Endothelial cell of umbilical vein (primary cell): ENCODE results near the gene SUPT3H. TPM values are rescaled to one million over a fixed set of nuclear protein-coding genes. Genes with fewer than 3 reads are reported as not detected.

Experiments used
- BruUV-seq: library from RNA; stranded (reverse); fragments of 400-500 nt; replicated peaks from 2 replicates; lab custom pipeline; 2021; lab: Mats Ljungman, UMichigan
- CTCF ChIA-PET: fragments of 300-600, 350-600 bp; sonication (Branson Sonifier 250); formaldehyde crosslinking; loops from one replicate; lab custom pipeline; 2021; ENCODE audit warnings: antibody characterized with exemption, inconsistent platforms; lab: Charles Lee
- POLR2A ChIA-PET: fragments of 300-600, 350-600 bp; sonication (Branson Sonifier 250); formaldehyde crosslinking; loops from one replicate; lab custom pipeline; 2021; ENCODE audit warnings: antibody characterized with exemption, inconsistent platforms; lab: Charles Lee
- DNase-seq: peaks from one replicate; pipeline ENCODE4 v3.0.0-alpha.2; 2011; ENCODE audit warnings: low read depth, low spot score
- FAIRE-seq: peaks from 2 replicates; lab custom pipeline; 2011; peaks lifted over from hg19 to GRCh38; lab: Jason Lieb, UNC
- H2AFZ ChIP-seq: 2 replicates; pipeline ENCODE4 v1.6.0; 2012; ENCODE audit warnings: low read depth, low read length, control low read depth, inconsistent platforms
- H3K27ac ChIP-seq: 2 replicates; pipeline ENCODE4 v1.5.1; 2011; ENCODE audit warnings: low read depth, mild to moderate bottlenecking, control low read depth, low read length, moderate library complexity; ENCODE audit not compliant: insufficient read depth
- H3K27me3 ChIP-seq, 2 experiments: 2 replicates each; pipeline versions ENCODE4 v1.6.0 to v1.6.1; 2011; ENCODE audit warnings: low read length in 2 of 2, mixed read lengths in 1 of 2; ENCODE audit not compliant: control insufficient read depth in 2 of 2, insufficient read depth in 2 of 2
- H3K36me3 ChIP-seq, 2 experiments: 2 replicates in 1 of 2; 3 replicates in 1 of 2; pipeline ENCODE4 v1.5.1; 2011; ENCODE audit warnings: low read length in 2 of 2, mild to moderate bottlenecking in 1 of 2, moderate library complexity in 1 of 2; ENCODE audit not compliant: control insufficient read depth in 2 of 2, insufficient read depth in 2 of 2; ENCODE audit errors: extremely low read depth in 1 of 2
- H3K4me1 ChIP-seq: 3 replicates; pipeline ENCODE4 v1.5.1; 2011; ENCODE audit warnings: mild to moderate bottlenecking, low read length; ENCODE audit not compliant: control insufficient read depth, insufficient read depth; ENCODE audit errors: extremely low read depth
- H3K4me2 ChIP-seq: 2 replicates; pipeline ENCODE4 v1.6.1; 2011; ENCODE audit warnings: low read length, control low read depth, mixed read lengths; ENCODE audit not compliant: insufficient read depth
- H3K4me3 ChIP-seq, 3 experiments: fragments of 200-600 bp in 1 of 3; sonication (generic), shearing (Covaris generic) in 1 of 3; replicated peaks in 1 of 3; 2 replicates each; pipeline ENCODE4 v1.5.1; 2011 to 2016; ENCODE audit warnings: control low read depth in 3 of 3, low read length in 3 of 3, mild to moderate bottlenecking in 2 of 3, inconsistent platforms in 1 of 3, low read depth in 1 of 3, moderate library complexity in 1 of 3; ENCODE audit not compliant: insufficient read depth in 1 of 3
- H3K79me2 ChIP-seq: 2 replicates; pipeline ENCODE4 v1.6.0; 2012; ENCODE audit warnings: low read length, inconsistent platforms; ENCODE audit not compliant: control insufficient read depth, insufficient read depth
- H3K9ac ChIP-seq: replicated peaks from 2 replicates; pipeline ENCODE3; 2011; ENCODE audit warnings: low read length, control low read depth; ENCODE audit not compliant: insufficient read depth; ENCODE audit errors: extremely low read depth
- H3K9me1 ChIP-seq: replicated peaks from 3 replicates; pipeline ENCODE4 v1.6.0; 2011; ENCODE audit warnings: mild to moderate bottlenecking, low read length; ENCODE audit not compliant: control insufficient read depth, insufficient read depth; ENCODE audit errors: extremely low read depth
- H3K9me3 ChIP-seq: replicated peaks from 2 replicates; pipeline ENCODE4 v1.5.1; 2012; ENCODE audit warnings: low read length, inconsistent platforms; ENCODE audit not compliant: control insufficient read depth, insufficient read depth
- H4K20me1 ChIP-seq: replicated peaks from 2 replicates; pipeline ENCODE3; 2011; ENCODE audit warnings: mild to moderate bottlenecking, low read length; ENCODE audit not compliant: control insufficient read depth, insufficient read depth; ENCODE audit errors: extremely low read depth
- EZH2 ChIP-seq: IDR thresholded peaks from 2 replicates; pipeline ENCODE4 v1.6.1; 2012; ENCODE audit warnings: borderline replicate concordance, low read depth, mild to moderate bottlenecking, moderate library complexity, low read length, inconsistent platforms; ENCODE audit not compliant: severe bottlenecking
- FOS ChIP-seq: IDR thresholded peaks from 2 replicates; pipeline ENCODE4 v1.6.1; 2011; ENCODE audit warnings: mild to moderate bottlenecking, low read length, moderate library complexity, borderline replicate concordance; ENCODE audit not compliant: insufficient read depth
- GATA2 ChIP-seq: IDR thresholded peaks from 2 replicates; pipeline ENCODE4 v1.7.0; 2011; ENCODE audit warnings: low read depth, mild to moderate bottlenecking, moderate library complexity, mixed read lengths, low read length; ENCODE audit not compliant: insufficient read length, insufficient read depth
- JUN ChIP-seq: IDR thresholded peaks from 2 replicates; pipeline ENCODE4 v1.6.1; 2011; ENCODE audit warnings: borderline replicate concordance, low read depth; ENCODE audit not compliant: insufficient read length, insufficient read depth
- MYC ChIP-seq: IDR thresholded peaks from one replicate; pipeline ENCODE4 v1.6.1; 2011; ENCODE audit warnings: mild to moderate bottlenecking, low read depth, low read length
- POLR2A ChIP-seq: IDR thresholded peaks from 2 replicates; pipeline ENCODE4 v1.6.1; 2012; ENCODE audit warnings: low read depth, mild to moderate bottlenecking, control low read depth, low read length
- POLR2AphosphoS5 ChIP-seq: IDR thresholded peaks from 2 replicates; pipeline ENCODE4 v1.6.1; 2012; ENCODE audit warnings: low read depth, mild to moderate bottlenecking, control low read depth, low read length, moderate library complexity; ENCODE audit not compliant: insufficient read depth
- dilution Hi-C: fragments of 300-500 bp; cut with MboI; formaldehyde crosslinking; loops from one replicate; pipeline ENCODE4 v1.15.0; 2019; ENCODE audit warnings: low sequenced_read_pairs; ENCODE audit not compliant: extremely low pct_ligation_motif_present
- intact Hi-C: fragments of 100-400 bp; cut with micrococcal nuclease; formaldehyde crosslinking; loops from one replicate; pipeline ENCODE4 v1.10.0; 2022
- polyA plus RNA-seq, 4 experiments: library from polyadenylated mRNA; depleted of rRNA in 3 of 4; stranded (reverse) in 3 of 4; unstranded in 1 of 4; fragments of >200 nt; gene quantifications; 2 replicates each; pipeline versions ENCODE4 v1.2.1 to v1.2.3, GENCODE V29; 2011 to 2012; ENCODE audit warnings: missing spikeins in 1 of 4
- total RNA-seq: library from RNA; stranded (reverse); gene quantifications from 2 replicates; pipeline ENCODE4 v1.2.3, GENCODE V29; 2021
- TF ChIP-seq, protein P1 (sequence below), 2 donors: IDR thresholded peaks; 1 replicate in 1 of 2; 2 replicates in 1 of 2; pipeline ENCODE4 v1.5.1; 2011; ENCODE audit warnings: low read length in 2 of 2, mild to moderate bottlenecking in 2 of 2, moderate library complexity in 2 of 2, control low read depth in 1 of 2, inconsistent platforms in 1 of 2, low read depth in 1 of 2; ENCODE audit not compliant: insufficient read depth in 1 of 2; ENCODE audit errors: extremely low read depth in 1 of 2
- TF ChIP-seq, protein P2 (sequence below): IDR thresholded peaks from 2 replicates; pipeline ENCODE4 v1.6.1; 2011; ENCODE audit not compliant: insufficient read depth, insufficient read length

The SUPT3H gene
- total and polyA plus RNA-seq, 2 donors (not counting 3 experiments of a cell fraction or from before 2014, with no cell fraction given), result 8.3 to 9.8 TPM

DNA sequence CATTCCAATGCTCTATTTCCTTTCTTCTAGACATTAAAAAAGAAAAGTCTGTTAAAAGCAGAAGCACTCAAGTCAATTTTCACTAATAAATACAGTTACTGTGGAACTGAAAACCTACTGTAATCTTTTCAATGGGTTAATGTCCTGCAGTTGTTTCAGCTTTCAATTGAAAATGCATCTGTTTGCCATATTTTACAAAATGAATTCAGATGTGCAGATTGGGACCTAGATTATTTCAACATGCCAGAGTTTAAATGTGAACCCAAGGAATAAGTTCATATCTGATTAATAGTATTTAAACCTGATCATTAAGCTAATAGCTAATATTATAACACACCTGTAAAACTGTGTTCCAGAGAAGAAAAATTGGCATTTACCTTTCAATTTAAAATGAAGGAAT is 9.7 kb downstream of the SUPT3H start:
- no peaks in the 10 kb centered on the region for H3K79me2 ChIP-seq
- H3K9me1 ChIP-seq, result no peaks in the 10 kb centered on the region
- BruUV-seq, result no TSS peak
- intact Hi-C loops, result no loop called here
- TF ChIP-seq MYC, result no peak
- DNase-seq (no peak), FAIRE-seq (no peak)
- H3K4me3 ChIP-seq, result no peak overlapping the region
- H3K4me2 ChIP-seq, result no peak overlapping the region
- no peaks in the 10 kb centered on the region for H3K27me3 ChIP-seq
- no peak overlapping the region for H3K27ac ChIP-seq
- no peaks in the 10 kb centered on the region for H3K4me1 ChIP-seq
- H4K20me1 ChIP-seq, result no peaks in the 10 kb centered on the region
- H3K36me3 ChIP-seq, result no peaks in the 10 kb centered on the region
- dilution Hi-C loops, result no loop called here
- ChIA-PET CTCF (no interaction called here), POLR2A (no interaction called here)
- H3K9me3 ChIP-seq, result no peaks in the 10 kb centered on the region
- no peak overlapping the region for H3K9ac ChIP-seq
- no peak overlapping the region for H2AFZ ChIP-seq

DNA sequence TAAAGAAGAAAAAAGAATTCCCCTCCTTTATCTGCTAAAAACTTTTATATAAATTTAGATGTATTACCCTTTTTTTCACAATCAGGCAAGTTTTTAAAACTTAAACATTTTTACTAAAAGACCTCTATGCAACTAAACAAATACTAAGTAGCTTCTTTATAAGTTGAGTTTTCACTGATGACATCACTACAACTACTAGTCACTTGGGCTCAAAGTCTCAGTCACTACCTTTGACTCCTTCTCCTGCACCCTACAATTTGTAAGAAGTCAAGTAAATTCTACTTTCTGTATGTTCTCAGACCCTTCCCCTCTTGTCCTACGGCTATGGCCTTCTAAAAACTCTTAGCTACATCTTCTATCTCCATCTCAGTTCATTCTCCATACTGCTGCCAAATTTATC is 11.2 kb downstream of the SUPT3H start:
- ChIA-PET CTCF (interaction anchor here (0.9 to 1.2 kb wide), 3 partner anchors 23 to 348 kb away, joined by 3 to 7 read pairs (median 3); no protein-coding TSS in a partner anchor), POLR2A (no interaction called here)
- Histone ChIP-seq H2AFZ (no peak overlapping the region), H3K9me3 (no peaks in the 10 kb centered on the region), H3K9me1 (no peaks in the 10 kb centered on the region), H3K36me3 (no peaks in the 10 kb centered on the region), H3K4me3 (no peak overlapping the region), H3K9ac (no peak overlapping the region), H3K4me1 (no peaks in the 10 kb centered on the region), H3K27me3 (no peaks in the 10 kb centered on the region), H3K79me2 (no peaks in the 10 kb centered on the region), H3K4me2 (no peak overlapping the region), H3K27ac (no peak overlapping the region), H4K20me1 (no peaks in the 10 kb centered on the region)
- no peak for FAIRE-seq
- TF ChIP-seq FOS (no peak), MYC (no peak), EZH2 (no peak), JUN (no peak), POLR2AphosphoS5 (no peak), GATA2 (no peak), POLR2A (no peak)
- TF ChIP-seq, protein P1, sequence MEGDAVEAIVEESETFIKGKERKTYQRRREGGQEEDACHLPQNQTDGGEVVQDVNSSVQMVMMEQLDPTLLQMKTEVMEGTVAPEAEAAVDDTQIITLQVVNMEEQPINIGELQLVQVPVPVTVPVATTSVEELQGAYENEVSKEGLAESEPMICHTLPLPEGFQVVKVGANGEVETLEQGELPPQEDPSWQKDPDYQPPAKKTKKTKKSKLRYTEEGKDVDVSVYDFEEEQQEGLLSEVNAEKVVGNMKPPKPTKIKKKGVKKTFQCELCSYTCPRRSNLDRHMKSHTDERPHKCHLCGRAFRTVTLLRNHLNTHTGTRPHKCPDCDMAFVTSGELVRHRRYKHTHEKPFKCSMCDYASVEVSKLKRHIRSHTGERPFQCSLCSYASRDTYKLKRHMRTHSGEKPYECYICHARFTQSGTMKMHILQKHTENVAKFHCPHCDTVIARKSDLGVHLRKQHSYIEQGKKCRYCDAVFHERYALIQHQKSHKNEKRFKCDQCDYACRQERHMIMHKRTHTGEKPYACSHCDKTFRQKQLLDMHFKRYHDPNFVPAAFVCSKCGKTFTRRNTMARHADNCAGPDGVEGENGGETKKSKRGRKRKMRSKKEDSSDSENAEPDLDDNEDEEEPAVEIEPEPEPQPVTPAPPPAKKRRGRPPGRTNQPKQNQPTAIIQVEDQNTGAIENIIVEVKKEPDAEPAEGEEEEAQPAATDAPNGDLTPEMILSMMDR (IDR thresholded peaks at IDR 0.05; ENCODE audit: extremely low read depth in 1 of 2, insufficient read depth in 1 of 2, low read depth in 1 of 2, low read length in 2 of 2), result no peak
- TF ChIP-seq, protein P2, sequence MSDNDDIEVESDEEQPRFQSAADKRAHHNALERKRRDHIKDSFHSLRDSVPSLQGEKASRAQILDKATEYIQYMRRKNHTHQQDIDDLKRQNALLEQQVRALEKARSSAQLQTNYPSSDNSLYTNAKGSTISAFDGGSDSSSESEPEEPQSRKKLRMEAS, result no peak
- DNase-seq, result no peak
- intact Hi-C loops (no loop called here), dilution Hi-C loops (no loop called here)
- no TSS peak for BruUV-seq
